IPS DF 4.7 (cell line): ENCODE measurements around the gene FOXN3.
"Not testable (repeated sequence)": the region's sequence is repeated elsewhere in the genome, so short reads cannot be mapped to it uniquely, and the experiment has no call there.

Source experiments
- DNase-seq: peaks from one replicate; pipeline ENCODE4 v3.0.0-alpha.2; 2013; ENCODE audit warnings: low spot score; ENCODE audit errors: extremely low read depth

FOXN3 gene

GRCh38 chr14:89228921-89229639 lies 188.0 kb downstream of the FOXN3 start:
- DNase-seq: no peak

GRCh38 chr14:89227496-89227836 lies 189.6 kb downstream of the FOXN3 start:
- DNase-seq: no peak

DNA sequence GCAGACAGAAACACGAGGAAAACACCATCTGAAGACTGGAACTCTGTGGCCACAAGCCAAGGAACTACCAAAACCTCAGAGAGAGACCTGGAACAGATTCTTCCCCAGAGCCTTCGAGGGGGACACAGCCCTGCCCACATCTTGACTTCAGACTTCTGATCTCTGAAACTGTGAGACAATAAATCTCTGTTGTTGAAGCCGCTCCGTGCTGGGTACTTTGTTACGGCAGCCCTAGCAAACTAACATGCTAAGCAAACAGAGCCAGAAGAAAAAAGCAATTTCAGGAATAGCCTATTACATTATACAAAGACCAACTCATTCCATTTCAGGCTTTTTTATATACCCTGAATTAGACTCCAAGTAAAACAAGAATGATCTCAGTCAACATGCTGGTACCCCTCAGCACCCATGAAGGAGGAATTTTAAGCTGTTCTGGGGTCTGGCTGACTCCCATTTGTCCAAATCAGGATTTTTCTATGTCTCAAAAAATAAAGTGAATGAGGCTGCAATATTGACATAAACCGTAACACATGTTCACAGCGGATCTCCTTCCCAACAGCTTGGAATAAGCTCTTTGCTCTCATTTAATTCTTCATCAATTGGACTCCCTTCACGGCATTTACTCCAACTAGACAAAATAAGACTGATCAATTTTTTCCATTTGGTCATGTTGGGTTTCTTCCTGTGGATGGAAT lies 190.1 kb downstream of the FOXN3 start:
- DNase-seq: no peak

DNA sequence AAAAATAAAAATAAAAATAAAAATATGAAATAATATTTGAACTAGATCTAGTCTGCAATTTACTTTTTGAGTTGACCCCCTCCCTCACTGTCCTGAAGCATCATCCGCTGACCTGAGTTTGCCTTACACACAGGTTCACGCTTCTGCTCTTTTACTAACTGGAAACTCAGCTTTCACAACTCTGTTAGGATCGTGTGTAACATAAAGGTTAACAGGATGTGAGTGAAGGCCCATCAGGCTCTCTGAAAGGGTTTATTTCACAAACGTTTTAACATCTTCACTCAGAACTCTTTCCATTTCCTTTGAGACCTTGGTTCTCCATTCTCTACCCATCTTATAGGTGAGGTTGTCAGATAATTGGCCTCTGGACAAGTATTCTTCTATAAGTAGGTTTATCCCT lies 191.4 kb downstream of the FOXN3 start:
- no peak for DNase-seq

GRCh38 chr14:89221109-89221810 lies 195.8 kb downstream of the FOXN3 start:
- DNase-seq: no peak

DNA sequence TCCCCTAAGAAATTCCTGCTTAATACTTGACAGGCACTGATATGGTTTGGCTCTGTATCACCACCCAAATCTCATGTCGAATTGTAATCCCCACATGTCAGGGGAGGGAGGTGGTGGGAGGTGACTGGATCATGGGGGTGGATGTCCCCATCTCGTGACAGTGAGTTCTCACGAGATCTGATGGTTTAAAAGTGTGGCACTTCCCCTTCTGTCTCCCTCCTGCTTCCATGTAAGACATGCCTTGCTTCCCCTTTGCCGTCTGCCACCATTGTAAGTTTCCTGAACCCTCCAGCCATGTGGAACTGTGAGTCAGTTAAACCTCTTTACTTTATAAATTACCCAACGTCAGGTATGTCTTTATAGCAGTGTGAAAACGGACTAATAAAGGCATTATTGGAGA lies 198.0 kb downstream of the FOXN3 start:
- DNase-seq: no peak

GRCh38 chr14:89217891-89218290 lies 199.1 kb downstream of the FOXN3 start:
- no peak for DNase-seq

GRCh38 chr14:89215531-89215930 lies 201.5 kb downstream of the FOXN3 start:
- no peak for DNase-seq

- DNase-seq: no peak
Observed at GRCh38 chr14:89215114-89215513, 201.9 kb downstream of the FOXN3 start.

DNA sequence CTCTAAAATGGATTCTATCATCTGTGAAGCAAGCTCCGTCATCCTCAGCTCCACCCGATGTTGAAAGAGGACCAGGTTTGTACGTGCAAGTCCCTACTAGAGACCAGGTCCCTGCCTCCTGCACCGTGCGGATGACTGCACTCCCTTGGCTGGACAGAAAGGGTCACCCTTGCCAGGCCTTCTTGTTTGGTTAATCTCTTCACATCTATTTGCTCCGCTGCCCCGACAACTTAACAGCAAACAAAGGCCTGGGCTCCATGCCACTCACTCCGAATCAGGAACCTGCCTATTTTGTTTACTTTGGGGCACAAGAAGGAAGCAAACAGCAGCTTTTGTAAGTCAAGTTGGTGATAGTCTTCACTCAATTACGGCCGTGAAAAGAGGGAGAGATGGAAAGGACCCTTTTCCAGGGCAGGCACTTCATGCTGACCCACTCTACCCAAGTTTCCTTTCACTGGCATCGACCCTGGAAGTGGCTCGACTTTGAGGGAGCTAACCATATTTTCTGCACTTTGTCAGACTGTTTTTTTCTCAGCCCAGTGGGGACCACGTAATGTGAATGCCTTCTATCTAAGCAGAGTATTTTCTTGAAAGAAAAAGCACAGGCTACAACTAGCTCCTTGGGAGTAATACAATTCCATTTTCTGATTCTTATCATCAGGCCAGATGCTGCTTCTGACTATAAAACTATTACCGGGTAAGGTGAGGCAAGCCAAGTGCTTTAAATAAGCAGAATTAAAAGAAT lies 202.6 kb downstream of the FOXN3 start:
- no peak for DNase-seq

DNA sequence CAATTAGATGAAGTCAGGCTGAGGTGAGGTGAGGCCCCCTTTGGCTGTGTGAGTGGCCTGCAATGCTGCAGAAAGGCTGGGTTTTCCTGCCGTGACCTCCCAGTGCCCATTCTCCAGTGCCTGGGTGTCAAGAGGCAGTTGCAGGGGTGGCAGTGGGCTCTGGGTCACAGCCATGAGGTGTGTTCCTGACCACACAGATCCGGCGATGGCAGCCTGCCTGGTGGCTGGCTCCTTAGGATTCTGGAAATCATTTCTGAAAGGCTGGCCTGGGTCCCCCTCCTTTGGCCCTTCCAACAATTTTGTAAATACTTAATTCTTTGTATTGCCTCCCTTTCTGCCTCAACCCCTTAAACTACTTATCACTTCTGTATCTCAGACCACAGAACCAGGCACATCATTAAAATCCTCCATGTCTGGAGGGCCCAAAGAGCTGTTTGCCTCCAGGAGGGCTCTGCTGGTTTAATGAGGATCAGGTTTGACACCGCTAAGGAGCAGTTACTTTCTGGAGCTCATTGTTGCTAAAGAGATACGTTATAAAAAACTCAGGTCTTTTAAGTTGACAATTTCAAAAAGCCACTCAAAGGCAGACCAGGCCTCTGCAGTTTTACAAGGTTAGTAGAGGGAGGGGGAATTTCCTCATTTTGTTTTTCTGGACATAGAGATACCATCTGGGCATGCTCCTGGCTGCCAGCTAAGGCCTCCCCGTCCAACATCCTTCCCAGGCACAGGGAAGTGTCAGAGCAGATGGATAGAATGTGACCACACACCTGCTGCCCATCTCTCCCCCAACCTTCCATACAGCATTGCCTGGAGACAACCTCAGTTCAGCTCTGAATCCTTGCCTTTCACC lies 204.4 kb downstream of the FOXN3 start:
- DNase-seq: no peak

- DNase-seq: no peak
Observed at GRCh38 chr14:89209558-89209957, 207.5 kb downstream of the FOXN3 start.

GRCh38 chr14:89207925-89208328 lies 209.1 kb downstream of the FOXN3 start:
- no peak for DNase-seq

DNA sequence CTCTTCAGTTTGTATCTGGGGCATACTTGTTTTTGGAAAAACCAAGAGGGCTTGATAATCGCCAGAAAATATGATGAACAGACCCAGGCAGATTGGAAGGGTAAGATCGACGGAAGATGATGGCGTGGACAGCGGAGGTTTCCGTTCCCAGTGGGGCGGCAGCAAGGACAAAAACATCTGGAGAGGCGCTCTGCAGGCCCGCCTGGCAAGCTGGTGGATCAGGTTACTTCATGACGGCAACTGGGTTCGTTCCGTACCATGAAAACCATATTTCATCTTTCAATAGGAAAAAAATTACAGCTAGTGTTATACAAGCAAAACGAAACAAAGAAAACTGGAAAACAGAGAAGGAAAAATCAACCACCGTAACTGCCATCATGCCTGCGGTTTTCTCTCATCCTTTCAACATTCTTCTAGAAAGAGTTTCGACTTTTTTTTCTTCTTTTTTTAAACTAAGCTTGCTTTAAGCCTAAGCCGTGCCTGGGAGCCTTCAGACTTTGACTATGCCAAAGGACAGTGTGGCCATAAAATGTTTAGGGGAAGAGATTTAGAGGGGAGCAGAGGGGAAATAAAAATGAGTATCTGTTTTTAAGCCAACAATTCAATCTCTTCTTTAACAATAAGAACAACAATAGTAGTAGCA lies 210.5 kb downstream of the FOXN3 start:
- no peak for DNase-seq

DNA sequence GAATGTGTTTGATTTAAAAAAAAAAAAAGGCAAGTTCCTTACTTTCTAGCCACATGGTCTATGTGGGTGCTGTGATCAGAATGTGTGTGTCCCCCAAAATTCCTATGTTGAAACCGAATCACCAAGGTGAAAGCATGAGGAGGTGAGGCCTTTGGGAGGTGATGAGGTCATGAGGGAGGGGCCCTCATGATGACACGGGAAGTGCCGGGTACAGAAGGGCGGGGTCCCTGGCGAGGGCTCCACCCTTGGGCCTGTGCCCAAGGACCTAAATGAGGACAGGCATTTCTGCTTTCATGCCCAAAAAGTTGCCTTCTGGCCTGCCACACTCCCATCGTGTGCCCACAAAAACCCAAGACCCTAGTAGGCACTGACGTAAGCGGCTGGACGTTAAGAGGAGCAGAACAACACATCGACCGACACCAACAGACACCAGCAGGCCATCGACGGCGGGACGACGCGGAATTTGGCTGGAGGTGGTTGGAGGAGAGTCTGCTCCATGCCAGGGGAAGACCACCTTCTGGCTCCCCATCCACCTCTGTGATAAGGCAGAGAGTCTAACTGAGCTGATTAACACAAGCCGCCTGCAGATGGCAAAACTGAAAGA lies 211.8 kb downstream of the FOXN3 start:
- no peak for DNase-seq

GRCh38 chr14:89202413-89203190 lies 214.4 kb downstream of the FOXN3 start:
- no peak for DNase-seq

- no peak for DNase-seq
Observed at GRCh38 chr14:89201645-89202044, 215.4 kb downstream of the FOXN3 start.

GRCh38 chr14:89199357-89199756 lies 217.7 kb downstream of the FOXN3 start:
- DNase-seq: not testable (repeated sequence)
